Measurements from ENCODE around the gene TMEM18. TPM values are rescaled to one million over a fixed set of nuclear protein-coding genes. Genes with fewer than 3 reads are reported as not detected.

The TMEM18 gene
- polyA plus RNA-seq, 10 donors, result 40.7 to 49.1 (median 43.9) TPM

DNA sequence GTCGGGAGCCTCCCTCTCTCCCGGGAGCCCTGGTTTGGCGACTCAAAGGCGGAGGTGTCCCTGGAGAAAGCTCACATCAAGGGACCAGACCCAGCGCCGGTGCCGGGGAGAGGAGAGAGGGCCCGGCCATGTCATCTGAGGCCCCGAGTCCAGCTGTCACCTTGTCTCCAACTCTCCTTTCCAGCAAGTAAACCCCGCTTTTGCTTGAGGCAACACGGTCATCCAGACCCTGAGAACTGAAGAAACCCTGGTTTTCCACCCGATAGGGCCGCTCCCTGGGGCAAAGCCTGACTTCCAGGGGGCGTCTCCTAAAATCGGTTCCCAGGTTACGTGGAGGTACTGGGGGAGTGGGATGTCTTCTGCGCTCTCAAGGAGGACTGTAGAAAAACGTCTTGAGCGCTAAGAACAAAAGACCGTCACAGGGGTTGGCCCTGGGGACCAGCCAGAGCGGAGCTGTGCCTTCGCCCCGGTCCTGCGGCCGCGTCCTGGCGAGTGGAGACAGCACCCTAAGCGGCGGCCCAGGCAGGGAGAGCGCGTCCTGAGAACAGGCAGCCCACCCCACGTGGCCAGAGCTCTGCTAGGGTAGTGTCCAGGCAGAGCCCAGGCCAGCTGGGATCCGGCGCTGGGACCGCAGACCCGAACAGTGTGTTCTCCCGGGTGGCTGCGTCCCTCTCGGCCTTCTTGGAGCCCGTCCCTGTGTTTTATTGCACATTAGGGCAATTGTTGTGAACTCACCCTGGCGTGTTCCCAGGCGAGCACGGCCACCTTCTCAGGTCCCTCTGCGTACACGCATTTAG, 55.7 kb downstream of the TMEM18 start:
- no peak for DNase-seq

DNA sequence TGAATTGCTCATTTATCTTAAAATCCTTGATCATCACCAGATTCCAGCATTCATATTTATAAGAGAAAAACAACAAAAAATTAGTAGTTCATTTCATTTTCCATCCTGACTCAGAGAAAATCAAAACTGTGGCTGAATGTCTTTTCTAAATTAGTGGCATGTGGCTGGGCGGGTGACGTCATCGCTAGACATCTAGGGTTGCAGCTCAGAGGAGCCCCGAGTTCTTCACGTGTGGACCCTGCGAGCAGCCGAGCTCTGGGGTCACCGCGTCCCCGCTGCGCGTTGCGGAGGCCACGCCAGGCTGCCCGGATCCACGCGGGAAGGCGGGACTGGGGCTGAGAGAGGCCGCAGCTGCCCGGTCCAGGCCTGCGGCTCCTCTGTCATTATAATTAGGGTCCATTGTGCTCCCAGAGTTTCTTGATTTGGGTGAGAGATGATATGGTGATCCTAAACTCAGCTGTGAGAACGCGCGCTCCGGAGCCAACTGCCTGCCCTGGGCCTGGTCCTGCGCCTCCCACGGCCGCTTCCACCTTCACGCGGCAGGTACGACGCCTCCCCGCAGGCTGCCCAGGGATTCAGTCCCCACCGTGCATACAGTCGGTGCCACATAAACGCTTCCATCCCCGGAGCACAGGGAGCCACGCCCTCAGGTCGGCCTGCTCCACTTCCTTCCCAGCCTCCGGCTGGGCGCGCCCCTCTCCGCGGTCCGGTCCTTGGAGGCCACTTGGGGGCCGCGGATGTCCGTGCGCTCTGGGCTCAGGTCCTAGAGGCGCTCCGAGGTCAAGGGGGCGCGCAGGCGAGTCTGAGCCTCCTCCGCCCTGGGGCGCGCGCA, 56.5 kb downstream of the TMEM18 start:
- no peak for DNase-seq

DNA sequence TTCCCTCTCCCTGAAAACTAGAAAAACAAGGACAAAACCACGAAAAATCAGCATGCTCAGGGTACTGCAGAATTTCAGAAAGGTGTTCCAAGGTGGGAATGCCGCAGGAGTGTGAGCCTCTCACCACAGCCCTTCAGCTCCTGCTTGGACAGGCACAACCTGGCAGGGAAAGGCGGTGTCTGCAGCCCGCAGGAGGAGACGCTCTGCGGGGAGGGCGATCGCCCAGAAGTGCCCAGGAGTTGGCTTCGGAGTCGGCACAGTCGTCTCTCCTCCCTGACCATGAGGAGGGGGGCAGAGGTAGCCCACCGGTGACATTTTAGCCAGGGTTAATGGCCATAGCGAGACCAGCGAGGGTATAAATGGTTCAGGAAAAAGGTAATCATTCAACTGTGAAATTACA, 57.2 kb downstream of the TMEM18 start:
- no peak for DNase-seq

DNA sequence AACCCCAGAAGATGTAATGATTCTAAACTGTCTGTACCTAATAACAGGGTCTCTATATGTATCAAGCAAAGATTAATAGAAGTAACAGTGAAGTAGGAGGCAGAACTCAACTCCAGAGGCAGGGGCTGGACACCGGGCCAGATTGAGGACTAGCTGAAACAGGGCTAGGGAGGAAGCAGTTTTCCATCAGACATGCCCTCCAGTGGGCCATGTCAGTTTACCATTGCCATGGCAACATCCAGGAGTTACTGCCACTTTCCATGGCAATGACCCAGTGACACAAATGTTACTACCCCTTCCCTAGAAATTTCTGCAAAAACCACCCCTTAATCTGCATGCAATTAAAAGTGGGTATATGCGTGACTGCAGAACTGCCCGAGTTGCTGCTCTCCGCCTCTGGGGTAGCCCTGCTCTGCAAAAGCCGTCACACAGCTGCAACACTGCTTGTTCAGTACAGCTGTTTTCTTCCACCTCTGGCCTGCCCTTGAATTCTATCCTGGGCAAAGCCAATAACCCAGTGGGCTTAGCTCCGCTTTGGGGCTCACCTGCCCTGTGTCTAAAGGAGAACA, 58.7 kb downstream of the TMEM18 start:
- DNase-seq, result no peak

DNA sequence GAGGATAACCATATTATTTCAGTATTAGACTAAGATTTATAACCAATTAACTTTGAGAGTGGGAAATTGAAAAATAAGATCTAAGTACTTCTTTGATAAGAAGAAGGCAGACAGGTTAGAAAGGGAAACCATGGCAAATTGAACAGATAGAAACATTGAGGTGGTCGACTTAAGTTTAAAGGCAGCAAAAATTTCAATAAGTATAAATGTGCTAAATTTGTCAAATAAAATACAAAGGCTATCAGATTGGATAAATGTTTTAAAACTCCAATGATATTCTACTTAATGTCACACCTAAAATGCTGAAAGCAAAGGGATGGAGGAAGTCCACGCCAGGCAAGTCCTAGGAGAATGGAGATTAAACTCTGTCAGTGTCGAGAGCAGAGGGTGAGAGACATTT, 59.2 kb downstream of the TMEM18 start:
- no peak for DNase-seq
